Left lobe of liver (tissue), 2 donors: ENCODE results near the gene PACSIN2. TPM values are rescaled to one million over a fixed set of nuclear protein-coding genes. Genes with fewer than 3 reads are reported as not detected.
"Not testable (repeated sequence)": the region's sequence is repeated elsewhere in the genome, so short reads cannot be mapped to it uniquely, and the experiment has no call there.

Source experiments
- ATAC-seq: fragments of 200-7000 bp; cut with Tn5 transposase; one replicate; pipeline ENCODE4 v1.9.1; 2020; ENCODE audit warnings: mild to moderate bottlenecking, moderate library complexity
- DNase-seq: peaks from one replicate; pipeline ENCODE4 v3.0.0-alpha.2; 2020; ENCODE audit warnings: low spot score
- total RNA-seq: library from RNA; stranded (reverse); gene quantifications from one replicate; pipeline ENCODE4 v1.2.1, GENCODE V29; 2021
- donor health status: DM: no; HTN: no; CAD: no; lungs with moderate emphysema.
- donor health status: DM: no; HTN: yes; CAD: no.

PACSIN2 gene
- total RNA-seq, 1 donor from 2014 or later, result 23.8 TPM

GRCh38 chr22:42992886-42993479, 22.0 kb downstream of the PACSIN2 start:
- no peak for DNase-seq
- ATAC-seq, result no peak

- DNase-seq (no peak), ATAC-seq (no peak)
Observed at GRCh38 chr22:42992092-42992491, 22.9 kb downstream of the PACSIN2 start.

- ATAC-seq (no peak), DNase-seq (no peak)
Observed at GRCh38 chr22:42991010-42991651, 23.8 kb downstream of the PACSIN2 start.

GRCh38 chr22:42990131-42990838, 24.7 kb downstream of the PACSIN2 start:
- no peak for DNase-seq
- peak; percentile 50 for ATAC-seq

- ATAC-seq, result no peak
- no peak for DNase-seq
Observed at GRCh38 chr22:42986115-42986514, 28.8 kb downstream of the PACSIN2 start.

GRCh38 chr22:42985531-42985905, 29.4 kb downstream of the PACSIN2 start:
- DNase-seq (no peak), ATAC-seq (no peak)

- ATAC-seq, result no peak
Observed at GRCh38 chr22:42984814-42985530, 30.0 kb downstream of the PACSIN2 start.

GRCh38 chr22:42984397-42984796, 30.6 kb downstream of the PACSIN2 start:
- DNase-seq (no peak), ATAC-seq (no peak)

More at GRCh38 chr22:42984814-42985530, 30.0 kb downstream of the PACSIN2 start:
- DNase-seq, result no peak

GRCh38 chr22:42983470-42983869, 31.5 kb downstream of the PACSIN2 start:
- DNase-seq, result no peak
- ATAC-seq, result no peak

- ATAC-seq (no peak), DNase-seq (no peak)
Observed at GRCh38 chr22:42979606-42980005, 35.3 kb downstream of the PACSIN2 start.

GRCh38 chr22:42978453-42979103, 36.4 kb downstream of the PACSIN2 start:
- DNase-seq (no peak), ATAC-seq (peak; percentile 23)

- no peak for ATAC-seq
- DNase-seq, result no peak
Observed at GRCh38 chr22:42977569-42977968, 37.4 kb downstream of the PACSIN2 start.

- DNase-seq (no peak), ATAC-seq (no peak)
Observed at GRCh38 chr22:42976217-42976933, 38.6 kb downstream of the PACSIN2 start.

GRCh38 chr22:42974223-42974622, 40.7 kb downstream of the PACSIN2 start:
- no peak for DNase-seq
- no peak for ATAC-seq

GRCh38 chr22:42973536-42973881, 41.4 kb downstream of the PACSIN2 start:
- no peak for DNase-seq
- ATAC-seq, result no peak

GRCh38 chr22:42972649-42973535, 42.1 kb downstream of the PACSIN2 start:
- DNase-seq, result peak; percentile 70

GRCh38 chr22:42971473-42971860, 43.5 kb downstream of the PACSIN2 start:
- not testable (repeated sequence) for ATAC-seq, DNase-seq

More at GRCh38 chr22:42972649-42973535, 42.1 kb downstream of the PACSIN2 start:
- ATAC-seq, result peak; percentile 90

- ATAC-seq, result no peak
- no peak for DNase-seq
Observed at GRCh38 chr22:42970029-42970428, 44.9 kb downstream of the PACSIN2 start.

GRCh38 chr22:42969348-42969975, 45.5 kb downstream of the PACSIN2 start:
- ATAC-seq, result no peak
- DNase-seq, result no peak
